GM19035 (cell line): ENCODE results near the gene OR5H14.
"Not testable (repeated sequence)": the region's sequence is repeated elsewhere in the genome, so short reads cannot be mapped to it uniquely, and the experiment has no call there.

Source experiments
- ATAC-seq: cut with Tn5 transposase; IDR thresholded peaks from one replicate; pipeline ENCODE4 v1.9.1; 2021; ENCODE audit not compliant: unreplicated experiment

OR5H14 gene

GRCh38 chr3:98147179-98147578 lies at the start of gene OR5H14:
Gene OR5H14, plus strand, starts transcription at chr3:98147479. Its CDS starts 1,907 bp downstream, at chr3:98149386.
- ATAC-seq = no peak

- ATAC-seq = no peak
Measured at GRCh38 chr3:98099848-98100247, 47.4 kb upstream of the OR5H14 start.

GRCh38 chr3:98108162-98108561 lies 39.1 kb upstream of the OR5H14 start:
- ATAC-seq = no peak

GRCh38 chr3:98109807-98110549 lies 37.3 kb upstream of the OR5H14 start:
- no peak for ATAC-seq

- no peak for ATAC-seq
Measured at GRCh38 chr3:98110550-98110908, 36.8 kb upstream of the OR5H14 start.

GRCh38 chr3:98114264-98114663 lies 33.0 kb upstream of the OR5H14 start:
- ATAC-seq = no peak

GRCh38 chr3:98115717-98116116 lies 31.6 kb upstream of the OR5H14 start:
- no peak for ATAC-seq

- ATAC-seq = no peak
Measured at GRCh38 chr3:98130421-98130820, 16.9 kb upstream of the OR5H14 start, which contains the start of gene OR5H1. Gene OR5H1, plus strand, starts transcription at chr3:98130721. Its CDS starts 1,977 bp downstream, at chr3:98132698.

- no peak for ATAC-seq
Measured at GRCh38 chr3:98136631-98137030, 10.6 kb upstream of the OR5H14 start.

- ATAC-seq = not testable (repeated sequence)
Measured at GRCh38 chr3:98137826-98138557, 9.3 kb upstream of the OR5H14 start.

GRCh38 chr3:98140531-98140930 lies 6.7 kb upstream of the OR5H14 start:
- no peak for ATAC-seq

- ATAC-seq = no peak
Measured at GRCh38 chr3:98148751-98149150, 1.5 kb downstream of the OR5H14 start.

- ATAC-seq = not testable (repeated sequence)
Measured at GRCh38 chr3:98149456-98149855, 2.2 kb downstream of the OR5H14 start.

GRCh38 chr3:98151241-98151640 lies 4.0 kb downstream of the OR5H14 start:
- no peak for ATAC-seq

- no peak for ATAC-seq
Measured at GRCh38 chr3:98166396-98166795, 19.1 kb downstream of the OR5H14 start, which contains the start of gene OR5H15. Gene OR5H15, plus strand, starts transcription at chr3:98166696. Its CDS starts 2,004 bp downstream, at chr3:98168700.

- no peak for ATAC-seq
Measured at GRCh38 chr3:98171071-98171470, 23.8 kb downstream of the OR5H14 start.

GRCh38 chr3:98172621-98173020 lies 25.3 kb downstream of the OR5H14 start:
- ATAC-seq = no peak

- ATAC-seq = no peak
Measured at GRCh38 chr3:98180319-98180890, 33.1 kb downstream of the OR5H14 start.

GRCh38 chr3:98182196-98182595 lies 34.9 kb downstream of the OR5H14 start:
- ATAC-seq = no peak

GRCh38 chr3:98185180-98185579 lies 37.9 kb downstream of the OR5H14 start:
- ATAC-seq = no peak

GRCh38 chr3:98188545-98188944 lies 41.3 kb downstream of the OR5H14 start:
- peak; percentile 77 for ATAC-seq

- not testable (repeated sequence) for ATAC-seq
Measured at GRCh38 chr3:98190911-98191310, 43.6 kb downstream of the OR5H14 start.
